ENCODE measurements around the gene NPDC1.

- TF ChIP-seq ZNF8 (CRISPR knock-in tag; IDR thresholded peaks at IDR 0.05) (no peak), ZC3H10 (CRISPR knock-in tag; IDR thresholded peaks at IDR 0.05) (no peak), ZFP3 (CRISPR knock-in tag; IDR thresholded peaks at IDR 0.05) (no peak)
Observed at GRCh38 chr9:136990242-136990911, 55.6 kb downstream of the NPDC1 start.

Measured in SK-N-SH treated with all-trans-retinoic acid at 6 μM for 48 hours (cell line).